GM18909 (cell line): ENCODE measurements around the gene CD82.

Experiments
- ATAC-seq: cut with Tn5 transposase; IDR thresholded peaks from one replicate; pipeline ENCODE4 v1.9.1; 2021; ENCODE audit warnings: mild to moderate bottlenecking; ENCODE audit not compliant: unreplicated experiment, poor library complexity

Gene CD82

GRCh38 chr11:44596525-44597276 is 31.2 kb downstream of the CD82 start:
- ATAC-seq, result peak; percentile 48

DNA sequence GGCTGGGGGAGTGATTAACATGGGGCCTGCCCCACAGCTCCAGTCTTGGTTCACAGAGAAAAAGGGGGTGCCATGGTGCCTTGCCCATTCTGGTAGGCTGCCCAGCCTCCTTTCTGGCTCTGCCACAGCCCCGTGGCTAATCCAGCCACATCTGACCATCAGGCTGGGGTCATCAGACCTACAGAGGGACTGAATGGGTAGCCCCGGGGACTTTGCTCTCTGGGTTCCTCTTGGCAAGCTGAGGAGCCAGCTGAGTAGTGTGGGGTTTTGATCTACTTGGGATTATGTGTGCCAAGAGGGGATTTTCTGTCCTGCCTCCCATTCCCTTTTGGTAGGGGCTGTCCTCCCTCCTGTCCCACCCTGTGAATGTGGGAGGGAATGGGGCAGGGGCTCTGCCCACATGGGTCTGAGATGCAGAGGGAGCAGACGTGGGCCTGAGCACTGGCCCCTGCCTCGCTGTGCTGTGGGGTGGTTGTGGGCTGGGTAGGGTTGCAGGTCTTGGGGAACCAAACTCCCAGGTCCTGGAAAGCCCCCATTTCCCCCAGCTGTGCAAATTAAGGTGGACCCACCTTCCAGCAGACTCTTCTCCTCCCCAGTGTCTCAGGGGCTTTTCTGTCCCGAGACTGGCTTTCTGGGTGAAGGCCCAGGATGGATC is 32.0 kb downstream of the CD82 start:
- ATAC-seq, result peak; percentile 4

DNA sequence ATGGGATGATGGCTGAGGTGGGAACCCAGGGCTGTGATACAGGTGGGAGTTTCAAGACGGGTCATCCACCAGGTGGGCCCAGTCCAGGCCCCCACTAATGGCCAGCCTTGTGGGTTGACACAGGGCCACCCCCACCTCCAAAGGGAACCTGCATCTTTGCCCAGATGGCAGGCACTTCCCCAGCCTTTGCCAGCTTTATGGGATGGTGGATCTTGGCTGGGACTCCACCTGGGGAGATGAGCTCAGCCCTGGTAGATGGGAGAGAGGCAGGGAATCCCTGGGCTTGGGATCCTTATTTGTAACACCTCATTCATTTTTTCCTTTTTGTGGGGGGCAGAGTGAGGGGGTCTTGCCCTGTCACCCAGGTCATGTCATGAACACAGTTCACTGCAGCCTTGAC is 33.4 kb downstream of the CD82 start:
- no peak for ATAC-seq

DNA sequence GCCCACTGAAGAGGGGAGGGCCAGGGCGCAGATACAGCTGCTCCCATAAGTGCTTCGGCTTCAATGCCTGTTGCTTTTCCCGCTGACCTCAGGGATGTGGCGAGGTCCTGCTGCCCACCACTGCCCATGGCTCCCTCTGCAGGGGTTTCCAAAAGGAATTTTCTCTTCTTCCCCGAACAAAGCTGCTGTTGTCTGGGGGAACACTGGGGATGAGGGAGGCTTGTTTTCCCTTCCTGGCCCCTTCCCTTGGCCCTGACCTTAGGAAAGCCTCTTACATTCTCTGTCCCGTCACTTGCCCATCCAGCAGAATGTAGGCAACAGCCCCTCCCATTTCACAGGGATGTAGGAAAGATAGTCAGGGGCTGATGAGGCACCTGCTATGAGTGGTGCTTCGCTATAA is 34.8 kb downstream of the CD82 start:
- ATAC-seq, result no peak

DNA sequence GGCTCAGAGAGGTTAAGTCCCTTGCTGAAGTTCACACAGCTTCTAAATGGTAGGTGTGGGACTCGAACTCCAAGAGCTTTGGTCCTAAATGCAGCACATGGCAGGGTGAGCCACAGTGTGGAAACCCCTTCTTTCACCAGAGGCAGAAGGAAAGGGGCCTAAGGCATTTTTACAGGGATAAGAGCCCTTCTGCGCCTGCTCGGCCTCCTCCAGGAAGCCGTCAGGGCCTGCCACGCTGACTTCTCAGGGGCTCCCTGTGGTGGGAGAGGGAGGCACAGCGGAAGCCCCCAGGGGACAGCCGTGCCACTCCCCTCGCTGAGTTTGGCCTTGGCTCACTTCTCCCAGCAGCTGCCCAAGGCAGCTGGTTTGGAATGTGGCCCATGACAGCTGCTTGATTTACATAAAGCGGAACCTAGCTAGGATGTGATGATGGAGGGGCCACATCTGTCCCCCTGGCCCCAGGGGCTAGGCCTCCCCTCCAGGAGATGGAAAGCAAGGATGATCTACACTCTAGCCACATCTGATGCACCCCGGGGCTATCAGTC is 35.4 kb downstream of the CD82 start:
- ATAC-seq, result peak; percentile 37

DNA sequence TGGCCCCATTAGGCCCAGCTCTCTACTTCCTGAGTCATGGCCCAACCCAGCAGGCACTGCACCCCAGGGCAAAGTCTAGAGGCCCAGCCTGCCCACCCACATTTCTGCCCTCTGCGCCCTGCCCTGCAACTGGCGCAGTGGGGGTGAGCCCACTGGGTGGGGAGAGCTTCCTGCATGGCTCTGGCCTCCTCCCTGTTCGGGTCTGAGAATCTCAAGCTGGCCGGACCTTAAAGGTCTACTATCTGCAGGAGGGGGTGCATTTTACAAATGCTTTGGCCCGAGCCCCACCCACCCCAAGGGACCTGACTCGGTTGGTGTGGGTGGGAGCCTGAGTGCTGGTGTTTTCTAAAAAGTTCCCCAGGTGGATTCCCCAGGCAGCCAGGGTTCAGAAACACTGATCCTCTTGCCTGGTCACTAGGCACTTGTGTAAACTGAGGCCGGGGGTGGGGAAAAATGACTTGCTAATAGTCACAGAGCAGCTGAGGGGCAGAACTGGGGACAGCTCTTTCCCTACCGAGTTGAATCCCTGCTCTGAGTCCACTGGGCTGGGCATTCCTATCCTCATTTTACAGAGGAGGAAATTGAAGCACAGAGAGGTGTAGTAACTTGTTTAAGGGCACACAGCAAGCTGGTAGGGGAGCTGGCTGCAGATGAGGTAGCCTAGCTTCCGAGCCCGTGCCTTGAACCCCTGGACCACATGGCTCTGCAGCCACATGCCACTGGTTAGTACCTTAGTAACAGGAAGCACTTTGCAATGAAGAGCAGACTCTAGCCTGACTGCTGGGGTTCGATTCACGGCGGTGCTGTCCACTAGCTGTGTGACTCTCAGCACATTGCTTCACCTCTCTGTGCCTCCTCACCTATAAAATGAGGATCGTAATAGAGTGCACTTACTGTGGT is 36.3 kb downstream of the CD82 start:
- peak; percentile 45 for ATAC-seq

DNA sequence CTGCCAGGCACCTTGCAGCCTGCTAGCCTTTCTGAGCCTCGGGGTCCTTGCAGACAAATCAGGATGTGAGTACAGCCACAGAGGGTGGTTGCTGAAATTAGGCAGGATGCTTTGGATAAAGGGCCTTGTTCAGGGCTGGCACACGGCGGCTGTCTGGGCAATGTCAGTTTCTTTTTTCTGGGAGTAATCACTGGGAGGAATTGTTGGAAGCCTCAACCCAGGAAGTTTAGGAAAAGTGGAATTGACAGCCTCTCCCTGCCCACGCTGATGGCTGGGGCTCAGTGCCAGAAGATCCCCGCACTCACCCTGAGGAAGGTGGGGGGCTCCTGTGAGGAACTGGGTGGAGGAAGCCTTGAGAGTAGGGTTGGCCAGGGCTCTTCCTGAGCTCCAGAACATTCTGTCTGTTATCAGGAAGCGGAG is 37.4 kb downstream of the CD82 start:
- ATAC-seq, result no peak

DNA sequence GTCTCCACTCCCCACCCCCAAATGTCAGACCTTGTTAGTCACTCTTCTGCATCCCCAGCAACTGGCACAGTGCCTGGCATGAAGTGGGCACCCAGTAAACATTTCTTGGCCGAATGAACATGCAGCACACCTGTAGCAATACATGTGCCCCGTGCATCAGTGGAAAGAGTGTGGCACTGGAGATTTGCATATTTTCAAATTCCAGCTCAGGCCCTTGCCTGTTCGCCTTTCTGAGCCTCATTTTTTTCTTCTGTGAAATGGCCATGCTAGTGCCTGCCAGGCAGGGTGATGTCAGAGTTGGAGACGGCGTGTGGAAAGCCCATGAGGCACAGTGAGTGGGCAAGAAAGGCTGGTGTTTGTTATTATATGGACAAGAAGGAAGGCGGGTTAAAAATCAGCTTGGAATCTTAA is 38.7 kb downstream of the CD82 start:
- no peak for ATAC-seq

DNA sequence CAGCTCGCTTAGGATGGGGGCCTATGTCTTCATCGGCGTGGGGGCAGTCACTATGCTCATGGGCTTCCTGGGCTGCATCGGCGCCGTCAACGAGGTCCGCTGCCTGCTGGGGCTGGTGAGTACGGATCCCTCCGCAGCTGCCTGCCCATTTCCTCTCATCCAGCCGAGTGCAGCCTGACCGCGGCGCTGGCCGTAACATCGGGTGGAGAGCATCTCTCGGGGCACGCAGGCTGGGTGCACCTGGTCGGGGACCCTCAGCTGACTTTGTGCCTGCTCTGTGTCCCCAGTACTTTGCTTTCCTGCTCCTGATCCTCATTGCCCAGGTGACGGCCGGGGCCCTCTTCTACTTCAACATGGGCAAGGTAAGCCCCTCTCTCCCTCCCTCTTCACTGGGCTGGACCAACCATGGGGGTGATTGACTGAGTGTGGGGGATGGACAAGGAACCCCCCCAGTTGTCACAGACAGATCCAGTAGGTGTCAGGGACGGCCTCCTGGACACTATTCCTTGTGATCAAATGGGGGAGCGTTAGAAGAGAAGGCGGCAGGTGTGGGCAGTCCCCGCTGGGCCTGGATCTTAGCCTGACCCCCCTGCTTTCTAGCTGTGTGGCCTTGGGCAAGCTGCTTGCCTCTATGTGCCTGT is 39.7 kb downstream of the CD82 start:
- ATAC-seq, result no peak

GRCh38 chr11:44605965-44606364 is 40.5 kb downstream of the CD82 start:
- no peak for ATAC-seq

GRCh38 chr11:44606472-44606871 is 41.0 kb downstream of the CD82 start:
- no peak for ATAC-seq

- ATAC-seq, result no peak
Observed at GRCh38 chr11:44607319-44607962, 42.0 kb downstream of the CD82 start.

GRCh38 chr11:44607987-44608386 is 42.5 kb downstream of the CD82 start:
- no peak for ATAC-seq

DNA sequence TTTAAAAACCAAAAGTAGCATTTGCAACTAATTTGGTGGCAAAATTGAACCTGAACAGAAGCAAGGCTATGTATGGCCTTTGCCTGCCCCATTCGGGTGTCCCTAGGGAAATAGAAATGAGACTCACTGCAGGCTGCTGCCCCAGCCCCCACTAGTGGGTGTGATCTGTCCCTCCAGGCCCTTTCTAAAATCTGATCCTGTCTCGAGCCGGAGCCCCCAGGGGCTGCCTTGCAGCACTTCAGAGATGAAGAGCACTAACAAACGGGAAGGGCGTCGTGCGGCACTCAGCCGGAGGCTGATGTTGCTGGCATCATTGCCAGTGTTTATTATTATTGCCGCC is 43.2 kb downstream of the CD82 start:
- peak; percentile 19 for ATAC-seq

GRCh38 chr11:44608991-44609782 is 43.7 kb downstream of the CD82 start:
- ATAC-seq, result peak; percentile 61

DNA sequence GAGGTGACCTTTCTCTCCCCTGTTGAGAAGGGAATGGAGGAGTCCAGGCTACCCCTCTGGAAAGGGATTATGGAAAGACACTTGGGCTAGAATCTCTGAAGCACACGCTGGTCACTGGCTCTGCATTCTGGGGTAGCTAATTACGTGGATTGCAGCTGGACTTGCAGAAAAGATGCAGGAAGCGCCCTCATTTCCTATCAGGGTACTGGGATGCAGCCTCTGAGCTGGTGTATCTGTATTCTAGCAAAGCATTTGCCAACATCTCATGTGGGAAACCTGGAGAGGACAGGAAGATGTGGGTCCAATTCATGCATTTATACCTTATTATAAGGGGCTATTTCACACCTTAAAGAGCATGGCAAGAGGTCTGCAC is 44.3 kb downstream of the CD82 start:
- no peak for ATAC-seq

- no peak for ATAC-seq
Observed at GRCh38 chr11:44610186-44610955, 44.9 kb downstream of the CD82 start.

DNA sequence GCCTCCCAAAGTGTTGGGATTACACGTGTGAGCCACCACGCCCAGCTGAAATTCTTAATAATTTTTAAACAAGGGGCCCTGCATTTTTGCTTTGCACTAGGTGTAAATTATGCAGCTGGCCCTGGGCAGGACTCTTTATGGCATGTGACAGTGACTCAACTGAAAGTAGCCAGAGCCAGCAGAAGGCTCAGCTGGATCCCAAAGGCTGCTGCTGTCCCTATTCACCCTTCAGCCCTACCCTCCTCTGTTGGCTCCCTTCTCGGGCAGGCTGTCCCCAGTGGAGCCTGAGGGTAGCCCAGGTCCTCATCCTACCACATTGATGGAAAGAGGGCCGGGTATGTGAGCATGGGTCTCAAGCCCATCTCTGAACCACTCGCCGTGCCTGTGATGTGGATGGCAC is 45.6 kb downstream of the CD82 start:
- ATAC-seq, result no peak
